GM12878 (cell line): ENCODE results near the gene VAT1. TPM values are rescaled to one million over a fixed set of nuclear protein-coding genes. Genes with fewer than 3 reads are reported as not detected.

ENCODE experiments used
- BCL11A ChIP-seq: IDR thresholded peaks from 2 replicates; pipeline ENCODE4 v1.6.1; 2011; ENCODE audit warnings: low read depth, low read length
- CEBPZ ChIP-seq: fragments of 150-350 bp; IDR thresholded peaks from 2 replicates; pipeline ENCODE4 v1.6.1; 2016; ENCODE audit warnings: low read depth, low read length
- CHD4 ChIP-seq: fragments of 200-600 bp; sonication (generic); IDR thresholded peaks from 2 replicates; pipeline ENCODE4 v1.6.1; 2016; ENCODE audit warnings: mild to moderate bottlenecking
- CREB1 ChIP-seq: IDR thresholded peaks from 2 replicates; pipeline ENCODE4 v1.6.1; 2012; ENCODE audit warnings: low read depth, mild to moderate bottlenecking, inconsistent platforms
- ELK1 ChIP-seq: IDR thresholded peaks from 2 replicates; pipeline ENCODE4 v1.6.1; 2012; ENCODE audit warnings: low read depth, low read length, improper control_type of control experiment
- ETV6 ChIP-seq, 2 experiments: fragments of 450-650 bp in 1 of 2; IDR thresholded peaks in 1 of 2; conservative IDR thresholded peaks in 1 of 2; 2 replicates each; pipeline ENCODE4 v1.6.1; 2014; ENCODE audit warnings: antibody characterized with exemption in 1 of 2, borderline replicate concordance in 1 of 2, low read depth in 1 of 2, mild to moderate bottlenecking in 1 of 2, moderate library complexity in 1 of 2
- FOXM1 ChIP-seq: IDR thresholded peaks from 2 replicates; pipeline ENCODE4 v1.6.1; 2012; ENCODE audit warnings: low read depth, mild to moderate bottlenecking, inconsistent platforms, low read length, moderate library complexity
- GABPA ChIP-seq: IDR thresholded peaks from 2 replicates; pipeline ENCODE4 v1.6.1; 2014; ENCODE audit warnings: antibody characterized with exemption, low read depth, mild to moderate bottlenecking, inconsistent platforms
- HCFC1 ChIP-seq: fragments of 150-350 bp; IDR thresholded peaks from 2 replicates; pipeline ENCODE4 v1.6.1; 2014; ENCODE audit warnings: low read length
- HDAC6 ChIP-seq: fragments of 200-600 bp; sonication (generic); IDR thresholded peaks from one replicate; pipeline ENCODE4 v1.8.0; 2017; ENCODE audit warnings: antibody characterized with exemption; ENCODE audit not compliant: unreplicated experiment
- IKZF1 ChIP-seq: fragments of 450-650 bp; conservative IDR thresholded peaks from 2 replicates; pipeline ENCODE4 v1.6.1; 2017; ENCODE audit warnings: antibody characterized with exemption, mild to moderate bottlenecking
- KAT2A ChIP-seq: conservative IDR thresholded peaks from 2 replicates; pipeline ENCODE4 v1.6.1; 2011; ENCODE audit warnings: low read depth, low read length; ENCODE audit not compliant: control insufficient read depth
- MTA3 ChIP-seq: IDR thresholded peaks from 2 replicates; pipeline ENCODE4 v1.6.1; 2012; ENCODE audit warnings: low read length, inconsistent platforms, borderline replicate concordance
- MXI1 ChIP-seq: fragments of 150-350 bp; IDR thresholded peaks from 2 replicates; pipeline ENCODE4 v1.6.1; 2011; ENCODE audit warnings: low read depth, mild to moderate bottlenecking, inconsistent platforms, low read length, improper control_type of control experiment
- NBN ChIP-seq: fragments of 450-650 bp; IDR thresholded peaks from 2 replicates; pipeline ENCODE4 v1.6.1; 2016
- NFXL1 ChIP-seq: fragments of 450-650 bp; IDR thresholded peaks from 2 replicates; pipeline ENCODE4 v1.6.1; 2017; ENCODE audit warnings: antibody characterized with exemption, mild to moderate bottlenecking, borderline replicate concordance
- NFYB ChIP-seq: IDR thresholded peaks from 2 replicates; pipeline ENCODE4 v1.6.1; 2011; ENCODE audit warnings: low read depth, mild to moderate bottlenecking, low read length, improper control_type of control experiment, moderate library complexity; ENCODE audit not compliant: insufficient read depth
- NR2C1 ChIP-seq: fragments of 450-650 bp; IDR thresholded peaks from 2 replicates; pipeline ENCODE4 v1.6.1; 2017; ENCODE audit warnings: antibody characterized with exemption, mild to moderate bottlenecking, moderate library complexity
- NRF1 ChIP-seq: conservative IDR thresholded peaks from 2 replicates; pipeline ENCODE4 v1.6.1; 2011; ENCODE audit warnings: mild to moderate bottlenecking, low read depth, low read length, improper control_type of control experiment
- PAX8 ChIP-seq: fragments of 450-650 bp; IDR thresholded peaks from 2 replicates; pipeline ENCODE4 v1.6.1; 2017; ENCODE audit warnings: mild to moderate bottlenecking, moderate library complexity
- PBX3 ChIP-seq: IDR thresholded peaks from 2 replicates; pipeline ENCODE4 v1.6.1; 2011; ENCODE audit warnings: mild to moderate bottlenecking, low read depth, low read length, moderate library complexity; ENCODE audit not compliant: insufficient replicate concordance
- POLR2AphosphoS2 ChIP-seq: IDR thresholded peaks from 2 replicates; pipeline ENCODE4 v1.6.1; 2011; ENCODE audit warnings: low read depth, mild to moderate bottlenecking, low read length, improper control_type of control experiment, moderate library complexity
- POLR2AphosphoS5 ChIP-seq: IDR thresholded peaks from 2 replicates; pipeline ENCODE4 v1.6.1; 2011; ENCODE audit warnings: mild to moderate bottlenecking, low read length, inconsistent platforms
- RBBP5 ChIP-seq: fragments of 200-600 bp; sonication (generic); conservative IDR thresholded peaks from 2 replicates; pipeline ENCODE4 v1.6.1; 2016
- RCOR1 ChIP-seq: conservative IDR thresholded peaks from 2 replicates; pipeline ENCODE4 v1.6.1; 2012; ENCODE audit warnings: low read depth, low read length, improper control_type of control experiment
- RELA ChIP-seq: fragments of 450-650 bp; IDR thresholded peaks from 2 replicates; pipeline ENCODE4 v1.8.0; 2014; ENCODE audit warnings: borderline replicate concordance; ENCODE audit not compliant: partially characterized antibody
- SMAD1 ChIP-seq: fragments of 450-650 bp; IDR thresholded peaks from 2 replicates; pipeline ENCODE4 v1.6.1; 2018; ENCODE audit warnings: mild to moderate bottlenecking, low read depth; ENCODE audit not compliant: partially characterized antibody
- TCF7 ChIP-seq: IDR thresholded peaks from 2 replicates; pipeline ENCODE4 v1.6.1; 2014; ENCODE audit warnings: antibody characterized with exemption, borderline replicate concordance
- YY1 ChIP-seq: IDR thresholded peaks from 2 replicates; pipeline ENCODE4 v1.6.1; 2011; ENCODE audit warnings: low read depth, mild to moderate bottlenecking, low read length
- polyA plus RNA-seq, 11 experiments: library from polyadenylated mRNA; depleted of rRNA in 4 of 11; unstranded in 6 of 11; stranded (reverse) in 5 of 11; fragments of >200 nt; fragmentation: Nextera tagmentation in 4 of 11; fragmentation: Illumina TruSeq in 1 of 11; extraction: Ambion mirVana in 4 of 11; extraction: Trizol in 1 of 11; gene quantifications; 1 replicate in 1 of 11; 2 replicates in 10 of 11; pipeline versions ENCODE4 v1.2.1 to v1.2.3, GENCODE V29; 2011 to 2016; ENCODE audit warnings: inconsistent platforms in 2 of 11, missing spikeins in 2 of 11, low read depth in 1 of 11
- total RNA-seq, 4 experiments: library from RNA; depleted of rRNA in 3 of 4; stranded (reverse); fragments of >200 nt in 3 of 4; fragmentation: Illumina TruSeq in 1 of 4; extraction: Trizol in 1 of 4; gene quantifications; 2 replicates each; pipeline versions ENCODE4 v1.2.1 to v1.2.3, GENCODE V29; 2013 to 2021

The VAT1 gene
- total and polyA plus RNA-seq, 10 of the 15 experiments (the other 5 are each of a cell fraction or from before 2014, with no cell fraction given) = 5.0 to 19.8 (median 8.2) TPM

- TF ChIP-seq MTA3 (no peak), ETV6 (conservative IDR thresholded peaks at IDR 0.05 in 1 of 2, IDR thresholded peaks at IDR 0.05 in 1 of 2; ENCODE audit: borderline replicate concordance in 1 of 2, low read depth in 1 of 2) (no peak), KAT2A (no peak), CEBPZ (no peak), SMAD1 (no peak), RBBP5 (no peak), YY1 (peak; percentile 97), RELA (peak; percentile 35), NRF1 (no peak), POLR2AphosphoS5 (no peak), ELK1 (no peak), BCL11A (no peak), FOXM1 (no peak), NFYB (no peak), GABPA (no peak), POLR2AphosphoS2 (no peak), MXI1 (peak; percentile 82), NR2C1 (no peak; the same call in 1 of the 2 replicates), PBX3 (no peak), NFXL1 (no peak), CREB1 (peak; percentile 76), TCF7 (no peak), CHD4 (no peak), HDAC6 (no peak), PAX8 (no peak), NBN (no peak), HCFC1 (peak; percentile 45; the same call in 1 of the 2 replicates), RCOR1 (no peak), IKZF1 (0 out of 2 replicates have a peak, but pooled peaks have one; percentile 4)
Observed at GRCh38 chr17:42980274-42980765, 41.9 kb downstream of the VAT1 start, which contains the start of gene RUNDC1 (continued).
